NCI-H2227 treated with DMSO at 0.1 percent for 48 hours (cell line): ENCODE data around the gene IGFBP6.

Experiments
- DNase-seq: peaks from one replicate; lab custom pipeline; 2025; lab: John Stamatoyannopoulos, UW

IGFBP6 gene

DNA sequence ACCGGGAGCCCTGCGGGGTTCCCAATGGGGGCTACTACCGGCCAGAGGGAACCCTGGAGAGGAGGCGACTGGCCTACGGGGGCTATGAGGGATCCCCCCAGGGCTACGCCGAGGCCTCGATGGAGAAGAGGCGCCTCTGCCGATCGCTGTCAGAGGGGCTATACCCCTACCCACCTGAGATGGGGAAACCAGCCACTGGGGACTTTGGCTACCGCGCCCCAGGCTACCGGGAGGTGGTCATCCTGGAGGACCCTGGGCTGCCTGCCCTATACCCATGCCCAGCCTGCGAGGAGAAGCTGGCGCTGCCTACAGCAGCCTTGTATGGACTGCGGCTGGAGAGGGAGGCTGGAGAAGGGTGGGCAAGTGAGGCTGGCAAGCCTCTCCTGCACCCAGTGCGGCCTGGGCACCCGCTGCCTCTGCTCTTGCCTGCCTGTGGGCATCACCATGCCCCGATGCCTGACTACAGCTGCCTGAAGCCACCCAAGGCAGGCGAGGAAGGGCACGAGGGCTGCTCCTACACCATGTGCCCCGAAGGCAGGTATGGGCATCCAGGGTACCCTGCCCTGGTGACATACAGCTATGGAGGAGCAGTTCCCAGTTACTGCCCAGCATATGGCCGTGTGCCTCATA is 37.9 kb upstream of the IGFBP6 start:
- no peak for DNase-seq

- DNase-seq: no peak
These were observed 37.3 kb upstream of the IGFBP6 start for GRCh38 chr12:53060064-53060720.

- DNase-seq: no peak
These were observed 36.7 kb upstream of the IGFBP6 start for GRCh38 chr12:53060721-53061276.

DNA sequence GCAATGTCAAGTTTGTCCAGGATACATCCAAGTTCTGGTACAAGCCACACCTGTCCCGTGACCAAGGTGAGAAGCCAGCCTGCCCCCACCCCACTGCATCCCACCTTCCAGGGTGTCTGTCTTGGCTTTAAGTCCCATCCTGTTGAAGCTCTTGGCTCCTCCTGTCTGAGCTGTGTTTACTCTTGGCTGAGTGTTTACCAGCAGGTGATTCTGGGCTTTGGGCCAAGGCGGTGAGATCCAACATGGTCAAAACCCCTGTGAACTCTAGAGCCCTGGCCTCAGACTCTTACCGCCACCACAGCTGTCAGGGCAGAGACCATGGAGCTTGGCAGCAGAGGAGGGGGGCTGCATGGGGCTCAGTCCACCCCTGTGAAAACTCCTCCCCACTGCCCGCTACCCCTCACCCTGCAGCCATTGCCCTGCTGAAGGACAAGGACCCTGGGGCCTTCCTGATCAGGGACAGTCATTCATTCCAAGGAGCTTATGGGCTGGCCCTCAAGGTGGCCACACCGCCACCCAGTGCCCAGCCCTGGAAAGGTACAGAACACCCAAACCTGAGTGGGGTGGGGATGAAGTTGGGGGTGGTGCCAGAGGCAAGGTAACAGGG is 36.0 kb upstream of the IGFBP6 start:
- no peak for DNase-seq

GRCh38 chr12:53062011-53062961 is 35.2 kb upstream of the IGFBP6 start:
- no peak for DNase-seq

GRCh38 chr12:53062977-53063707 is 34.3 kb upstream of the IGFBP6 start:
- DNase-seq: no peak

DNA sequence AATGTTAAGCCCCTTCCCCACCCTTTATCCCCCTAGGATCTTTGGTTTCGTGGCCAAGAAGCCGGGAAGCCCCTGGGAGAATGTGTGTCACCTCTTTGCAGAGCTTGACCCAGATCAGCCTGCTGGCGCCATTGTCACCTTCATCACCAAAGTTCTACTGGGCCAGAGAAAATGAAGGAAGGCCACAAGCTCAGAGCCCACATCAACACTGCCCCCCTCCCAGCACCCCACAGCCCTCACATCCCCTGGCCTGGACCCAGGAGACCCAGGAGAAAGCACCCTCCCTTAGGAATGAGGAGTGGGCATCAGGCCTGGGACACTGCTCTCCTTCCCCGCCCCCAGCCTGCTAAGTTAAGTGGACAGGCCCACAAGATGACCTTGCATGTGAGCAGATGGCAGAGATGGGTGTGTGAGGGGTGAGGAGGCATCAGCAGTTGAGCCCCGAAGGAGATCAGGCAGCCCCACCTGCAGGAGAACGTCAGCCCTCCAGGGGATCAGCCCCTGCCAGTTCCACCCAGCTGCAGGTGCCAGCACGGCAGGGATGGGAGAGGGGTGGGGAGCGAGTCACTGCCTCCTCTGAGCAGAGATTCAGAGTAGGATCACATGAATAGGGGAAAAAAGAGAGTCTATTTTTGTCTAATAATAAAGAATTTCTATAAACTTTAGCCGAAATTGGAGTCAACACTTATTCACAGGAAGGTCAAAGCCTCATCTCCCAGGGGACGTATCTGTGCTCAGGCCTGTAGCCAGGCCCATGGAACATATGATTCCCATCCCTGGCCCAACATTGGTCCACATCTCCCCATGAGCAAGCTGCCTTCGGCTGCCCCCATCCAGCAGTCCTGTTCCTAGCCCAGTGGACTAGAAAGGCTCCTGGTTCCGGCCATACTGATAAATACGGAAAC is 33.5 kb upstream of the IGFBP6 start:
- DNase-seq: no peak

- no peak for DNase-seq
These were observed 32.6 kb upstream of the IGFBP6 start for GRCh38 chr12:53064613-53065436.

DNA sequence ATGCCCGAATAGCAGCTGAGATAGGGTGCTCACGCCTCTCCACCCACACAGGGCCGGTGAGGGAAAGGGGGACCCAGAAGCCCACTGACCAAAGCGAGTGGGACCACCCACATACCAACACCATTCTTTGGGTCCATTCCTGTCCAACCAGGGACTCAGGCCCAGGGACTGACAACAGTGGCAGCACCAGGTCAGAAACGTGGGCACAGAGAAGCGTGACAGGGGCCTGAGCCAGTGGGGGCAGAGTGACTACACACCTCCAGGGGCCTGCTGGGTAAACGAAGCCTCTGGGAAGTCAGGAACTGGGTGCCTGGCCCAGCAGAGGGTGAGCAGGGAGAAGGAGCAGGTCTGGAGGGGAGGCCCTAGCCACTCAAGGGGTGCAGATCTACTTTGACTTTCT is 32.0 kb upstream of the IGFBP6 start:
- no peak for DNase-seq

DNA sequence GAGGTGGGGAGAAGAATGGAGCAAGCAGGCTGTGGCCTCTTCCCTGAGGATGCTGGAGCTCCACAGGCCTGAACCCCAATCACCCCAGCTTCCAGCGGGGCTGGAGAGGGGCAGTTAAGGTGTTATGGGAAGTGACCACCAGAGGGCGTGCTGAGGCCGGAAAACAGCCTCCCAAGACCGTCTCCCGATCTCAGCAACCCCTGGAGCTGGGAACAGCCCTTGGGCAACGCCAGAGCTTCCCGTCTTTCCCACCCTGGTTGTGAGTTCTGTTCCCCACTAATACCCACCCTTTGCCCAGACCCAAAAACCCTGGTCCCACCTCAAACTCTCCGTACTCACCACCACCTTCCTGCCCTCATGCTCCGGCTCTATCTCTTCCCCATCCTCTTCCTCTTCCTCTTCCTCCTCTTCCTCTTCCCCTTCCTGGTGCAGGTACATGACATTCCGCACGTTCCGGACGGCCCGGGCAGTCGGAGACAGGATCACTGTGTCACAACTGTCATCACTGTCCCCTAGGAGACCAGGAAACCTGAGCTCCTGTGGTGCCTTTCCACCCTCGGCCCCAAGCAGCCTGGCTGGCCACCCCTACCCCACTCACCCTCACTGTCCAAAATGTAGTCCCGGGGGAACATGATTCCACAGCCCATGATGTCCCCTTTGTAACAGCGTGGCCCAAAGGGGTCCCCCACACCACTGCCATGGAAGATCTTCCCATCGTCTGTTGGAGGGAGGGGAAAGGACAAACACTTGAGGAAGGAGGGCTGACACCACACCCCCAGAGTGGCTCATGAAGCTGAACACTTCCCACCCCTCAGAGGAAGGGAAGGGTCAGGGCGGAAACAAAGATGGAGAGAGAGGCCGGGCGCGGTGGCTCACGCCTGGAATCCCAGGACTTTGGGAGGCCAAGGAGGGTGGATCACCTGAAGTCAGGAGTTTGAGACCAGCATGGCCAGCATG is 31.2 kb upstream of the IGFBP6 start:
- DNase-seq: peak; percentile 37

GRCh38 chr12:53067074-53067992 is 30.1 kb upstream of the IGFBP6 start:
- DNase-seq: no peak

DNA sequence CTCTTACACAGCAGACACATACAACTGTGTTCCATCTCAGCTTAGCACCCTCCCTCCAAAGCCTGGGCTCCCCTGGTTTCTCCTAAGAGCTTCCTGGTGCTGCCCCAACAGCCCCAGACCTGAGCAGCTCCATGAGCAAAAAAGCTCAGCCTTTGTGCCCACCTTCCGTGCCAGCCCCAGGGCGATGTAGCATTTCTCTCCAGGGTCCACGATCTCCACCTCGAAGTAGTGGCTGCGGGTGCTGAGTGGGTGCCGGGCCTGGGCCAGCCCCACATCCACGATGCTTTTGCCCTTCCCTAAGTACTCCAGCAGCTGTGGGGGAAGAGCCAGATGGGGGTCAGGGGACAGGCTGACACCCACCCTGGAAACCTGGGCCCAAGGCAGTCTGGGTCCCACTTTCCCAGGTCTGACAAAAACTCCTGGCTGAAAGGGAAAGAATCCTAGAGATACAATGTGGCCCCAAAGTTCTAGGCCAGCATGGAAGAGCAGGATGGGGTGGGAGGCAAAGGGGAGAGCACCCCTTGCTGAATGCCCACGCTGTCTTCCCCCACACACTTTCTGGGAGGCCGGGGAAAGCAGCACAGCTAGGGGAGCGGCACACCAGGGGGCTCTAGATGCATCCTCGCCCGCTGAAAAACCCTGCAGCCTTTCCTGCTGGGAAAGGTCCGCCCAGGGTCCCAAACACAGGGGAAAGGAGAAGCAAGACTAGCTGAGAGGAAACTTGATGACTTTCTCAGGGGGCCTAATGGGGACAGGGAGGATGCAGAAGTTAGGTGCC is 29.3 kb upstream of the IGFBP6 start:
- DNase-seq: no peak

DNA sequence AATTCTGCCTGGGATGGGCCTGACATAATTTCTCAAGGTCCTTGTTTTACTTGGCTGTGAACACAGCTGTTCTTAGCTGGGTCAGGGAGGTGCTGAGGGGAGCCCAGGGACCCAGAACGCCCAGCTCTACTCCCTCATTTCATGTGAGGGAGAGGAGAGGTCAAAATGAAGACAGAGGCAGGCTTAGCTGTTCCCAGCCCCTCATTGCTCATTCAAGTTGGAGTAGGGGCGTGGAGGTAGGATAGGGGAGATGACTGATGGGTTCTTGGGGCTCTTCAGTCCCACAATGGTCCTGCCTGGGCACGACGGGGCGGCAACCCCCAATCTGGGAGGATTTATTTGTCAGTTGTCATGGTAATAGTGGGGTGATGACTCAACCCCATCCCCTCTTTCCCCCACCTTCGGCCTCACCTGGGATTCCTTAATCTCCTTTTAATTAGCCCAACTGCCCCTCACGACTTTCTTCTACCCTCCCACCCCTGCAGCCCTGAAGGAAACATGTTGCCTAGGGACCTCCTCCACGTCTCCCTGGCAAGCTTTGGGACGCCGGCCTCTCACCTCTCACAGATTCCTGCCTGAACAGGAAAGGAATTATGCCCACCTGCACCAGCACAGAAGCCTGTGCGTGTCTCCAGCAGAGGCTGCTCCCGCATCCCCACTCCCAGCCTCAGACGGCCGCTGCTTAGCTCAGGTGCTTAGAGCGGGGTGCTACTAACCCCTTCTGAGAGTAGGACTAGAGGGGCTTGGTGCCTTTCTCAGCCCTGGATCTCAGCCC is 28.5 kb upstream of the IGFBP6 start:
- DNase-seq: no peak

DNA sequence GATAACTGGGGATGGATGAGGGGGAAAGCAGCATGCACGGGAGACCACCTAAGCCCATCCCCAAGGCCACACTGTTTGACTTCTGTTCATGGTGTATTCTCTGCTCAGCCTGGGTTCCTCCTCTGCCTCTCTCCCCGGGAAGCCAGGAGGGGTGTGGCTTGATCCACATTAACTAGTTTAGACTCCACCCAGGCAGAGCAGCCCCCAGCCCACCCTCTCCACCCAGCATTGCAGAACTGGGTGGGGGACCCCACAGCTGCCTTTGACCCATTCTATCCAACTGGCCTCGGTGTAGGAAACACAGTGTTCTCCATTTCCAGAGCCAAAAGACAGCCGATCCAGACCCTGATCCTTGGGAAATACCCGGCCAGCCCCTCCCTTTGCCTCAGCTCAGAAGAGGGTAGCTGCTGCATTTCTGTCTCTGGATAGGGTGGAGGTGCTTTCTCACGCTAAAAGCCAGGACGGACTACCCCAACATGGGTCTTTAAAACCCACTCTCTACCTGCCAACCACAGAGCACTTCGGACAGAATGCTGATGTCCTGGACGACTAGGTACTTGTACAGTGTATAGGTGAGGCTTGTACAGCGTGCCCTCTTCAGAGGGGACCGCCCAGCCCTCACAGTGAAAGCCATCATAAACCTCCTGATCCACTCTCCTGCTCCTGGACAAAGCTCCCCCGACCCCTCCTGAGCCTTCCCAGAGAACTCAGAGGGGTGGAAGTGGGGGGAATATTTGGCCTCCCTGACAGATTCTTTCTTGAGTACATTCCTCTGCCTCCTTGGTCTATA is 27.7 kb upstream of the IGFBP6 start:
- no peak for DNase-seq
